AG04450 (cell line): ENCODE results near the gene ANKRD23. TPM values are rescaled to one million over a fixed set of nuclear protein-coding genes. Genes with fewer than 3 reads are reported as not detected.

Experiments used
- CTCF ChIA-PET: fragments of 300-600, 350-600 bp; formaldehyde crosslinking; extraction: SDS; loops from one replicate; lab custom pipeline; 2022; ENCODE audit warnings: antibody characterized with exemption, inconsistent platforms; lab: Charles Lee
- POLR2A ChIA-PET: fragments of 350-600 bp; formaldehyde crosslinking; extraction: SDS; loops from one replicate; lab custom pipeline; 2021; ENCODE audit warnings: antibody characterized with exemption, inconsistent platforms; lab: Yijun Ruan, JAX
- DNase-seq: peaks from one replicate; pipeline ENCODE4 v3.0.0-alpha.2; 2011; ENCODE audit warnings: low read depth, low spot score
- H3K27ac ChIP-seq: one replicate; pipeline ENCODE4 v1.5.1; 2012; ENCODE audit warnings: low read depth, low read length, control low read depth
- H3K27me3 ChIP-seq: one replicate; pipeline ENCODE4 v1.6.0; 2012; ENCODE audit warnings: low read length; ENCODE audit not compliant: control insufficient read depth, insufficient read depth
- H3K4me3 ChIP-seq: 2 replicates; pipeline ENCODE4 v1.5.1; 2011; ENCODE audit warnings: mild to moderate bottlenecking, low read depth, low read length, control low read depth
- H3K9me3 ChIP-seq: 2 replicates; pipeline ENCODE4 v1.5.1; 2012; ENCODE audit warnings: low read length; ENCODE audit not compliant: control insufficient read depth, insufficient read depth
- CTCF ChIP-seq: IDR thresholded peaks from 2 replicates; pipeline ENCODE4 v1.5.1; 2011; ENCODE audit warnings: low read depth, low read length, control low read depth, inconsistent platforms
- polyA plus RNA-seq: library from polyadenylated mRNA; depleted of rRNA; stranded (reverse); fragments of >200 nt; gene quantifications from 2 replicates; pipeline ENCODE4 v1.2.3, GENCODE V29; 2011

Gene ANKRD23
- polyA plus RNA-seq, 1 experiment = 0.81 TPM

- Histone ChIP-seq H3K27me3 (no peaks in the 10 kb centered on the region), H3K9me3 (no peaks in the 10 kb centered on the region), H3K27ac (no peak overlapping the region), H3K4me3 (no peak overlapping the region)
- no peak for DNase-seq
- TF ChIP-seq CTCF = no peak
- CTCF ChIA-PET = interaction anchor here (0.5 to 1.6 kb wide), 5 partner anchors 34 to 288 kb away, joined by 3 to 5 read pairs (median 3); partner anchors contain the start of gene ANKRD36
- POLR2A ChIA-PET = no interaction called here
Measured at GRCh38 chr2:96825057-96825456, 18.8 kb downstream of the ANKRD23 start.

- TF ChIP-seq CTCF = no peak
- Histone ChIP-seq H3K27me3 (no peaks in the 10 kb centered on the region), H3K27ac (no peak overlapping the region), H3K4me3 (no peak overlapping the region), H3K9me3 (no peaks in the 10 kb centered on the region)
- CTCF ChIA-PET = interaction anchor here (0.5 to 1.6 kb wide), 5 partner anchors 10 to 288 kb away, joined by 3 read pairs; partner anchors contain the start of gene ANKRD36
- POLR2A ChIA-PET = interaction anchor here (0.6 to 1.1 kb wide), 3 partner anchors 12 to 64 kb away, joined by 3 to 4 read pairs (median 3); no protein-coding TSS in a partner anchor
- DNase-seq = peak; percentile 41
Measured at GRCh38 chr2:96824079-96824870, 19.5 kb downstream of the ANKRD23 start.

- H3K27me3 ChIP-seq = no peaks in the 10 kb centered on the region
- H3K27ac ChIP-seq = no peak overlapping the region
- DNase-seq = no peak
- H3K9me3 ChIP-seq = no peaks in the 10 kb centered on the region
- no peak for TF ChIP-seq CTCF
- POLR2A ChIA-PET = no interaction called here
- no peak overlapping the region for H3K4me3 ChIP-seq
- CTCF ChIA-PET = interaction anchor here (1.2 kb wide), 1 partner anchor 11 kb away, joined by 3 read pairs; no protein-coding TSS in a partner anchor
Measured at GRCh38 chr2:96823198-96823597, 20.6 kb downstream of the ANKRD23 start.

GRCh38 chr2:96822786-96823185 lies 21.0 kb downstream of the ANKRD23 start:
- ChIA-PET POLR2A (no interaction called here), CTCF (interaction anchor here (0.6 to 1.1 kb wide), 2 partner anchors 35 to 278 kb away, joined by 3 read pairs; partner anchors contain the start of gene ANKRD39)
- no peak for DNase-seq
- no peak overlapping the region for H3K4me3 ChIP-seq
- H3K9me3 ChIP-seq = no peaks in the 10 kb centered on the region
- no peaks in the 10 kb centered on the region for H3K27me3 ChIP-seq
- no peak overlapping the region for H3K27ac ChIP-seq
- TF ChIP-seq CTCF = no peak

GRCh38 chr2:96821113-96821675 lies 22.6 kb downstream of the ANKRD23 start:
- Histone ChIP-seq H3K9me3 (no peaks in the 10 kb centered on the region), H3K27me3 (no peaks in the 10 kb centered on the region), H3K4me3 (no peak overlapping the region), H3K27ac (no peak overlapping the region)
- no peak for TF ChIP-seq CTCF
- CTCF ChIA-PET = interaction anchor here (0.6 to 1.2 kb wide), 3 partner anchors 37 to 129 kb away, joined by 3 read pairs; no protein-coding TSS in a partner anchor
- no peak for DNase-seq
- POLR2A ChIA-PET = no interaction called here
